NT2/D1 (cell line): Measurements from ENCODE around the gene MYH7.

Source experiments
- DNase-seq: peaks from one replicate; pipeline ENCODE4 v3.0.0-alpha.2; 2011; ENCODE audit warnings: low read depth, low spot score
- H3K27me3 ChIP-seq: 2 replicates; pipeline ENCODE4 v1.6.0; 2011; ENCODE audit warnings: mild to moderate bottlenecking; ENCODE audit not compliant: insufficient read length, insufficient read depth
- H3K36me3 ChIP-seq: 2 replicates; pipeline ENCODE4 v1.6.1; 2011; ENCODE audit warnings: mild to moderate bottlenecking, low read length, mixed read lengths; ENCODE audit not compliant: insufficient read depth, insufficient read length
- H3K4me1 ChIP-seq: 2 replicates; pipeline ENCODE4 v1.5.1; 2011; ENCODE audit not compliant: insufficient read depth, insufficient read length
- H3K4me3 ChIP-seq: 2 replicates; pipeline ENCODE4 v1.5.1; 2011; ENCODE audit warnings: low read depth; ENCODE audit not compliant: insufficient read length
- H3K9ac ChIP-seq: 2 replicates; pipeline ENCODE4 v1.6.0; 2011; ENCODE audit warnings: low read depth; ENCODE audit not compliant: insufficient read length
- H3K9me3 ChIP-seq: 2 replicates; pipeline ENCODE4 v1.5.1; 2011; ENCODE audit warnings: mild to moderate bottlenecking, low read length; ENCODE audit not compliant: insufficient read depth
- SUZ12 ChIP-seq: IDR thresholded peaks from 2 replicates; pipeline ENCODE4 v1.6.1; 2011; ENCODE audit not compliant: insufficient read length, insufficient read depth; ENCODE audit errors: extremely low read depth
- YY1 ChIP-seq: IDR thresholded peaks from 2 replicates; pipeline ENCODE4 v1.6.1; 2011; ENCODE audit not compliant: insufficient read length, insufficient read depth
- ZNF274 ChIP-seq: IDR thresholded peaks from 2 replicates; pipeline ENCODE4 v1.6.1; 2011; ENCODE audit warnings: mild to moderate bottlenecking, low read depth, low read length

MYH7 gene

GRCh38 chr14:23381871-23382270 is 53.6 kb downstream of the MYH7 start:
- no peak for TF ChIP-seq YY1
- no peak for TF ChIP-seq SUZ12
- TF ChIP-seq ZNF274 = no peak
- Histone ChIP-seq H3K9me3 (no peaks in the 10 kb centered on the region), H3K4me1 (peaks cover 9% of the 10 kb centered on the region), H3K36me3 (peaks cover 20% of the 10 kb centered on the region), H3K9ac (no peak overlapping the region), H3K4me3 (no peak overlapping the region), H3K27me3 (peaks cover 16% of the 10 kb centered on the region)
- no peak for DNase-seq

- Histone ChIP-seq H3K36me3 (peaks cover 18% of the 10 kb centered on the region), H3K9me3 (no peaks in the 10 kb centered on the region), H3K4me3 (no peak overlapping the region), H3K4me1 (peaks cover 9% of the 10 kb centered on the region), H3K9ac (no peak overlapping the region), H3K27me3 (peaks cover 16% of the 10 kb centered on the region)
- DNase-seq = no peak
- TF ChIP-seq ZNF274 (no peak), SUZ12 (no peak), YY1 (no peak)
Observed at GRCh38 chr14:23380976-23381375, 54.5 kb downstream of the MYH7 start.

GRCh38 chr14:23380197-23380914 is 55.1 kb downstream of the MYH7 start:
- H3K27me3 ChIP-seq = peaks cover 16% of the 10 kb centered on the region
- H3K9me3 ChIP-seq = no peaks in the 10 kb centered on the region
- no peak for DNase-seq
- no peak overlapping the region for H3K4me3 ChIP-seq
- H3K36me3 ChIP-seq = peaks cover 14% of the 10 kb centered on the region
- no peak for TF ChIP-seq ZNF274
- no peak for TF ChIP-seq YY1
- TF ChIP-seq SUZ12 = no peak
- peaks cover 9% of the 10 kb centered on the region for H3K4me1 ChIP-seq
- no peak overlapping the region for H3K9ac ChIP-seq

GRCh38 chr14:23379366-23380196 is 55.9 kb downstream of the MYH7 start:
- no peak overlapping the region for H3K9ac ChIP-seq
- DNase-seq = no peak
- no peaks in the 10 kb centered on the region for H3K9me3 ChIP-seq
- TF ChIP-seq YY1 = no peak
- H3K4me1 ChIP-seq = peaks cover 9% of the 10 kb centered on the region
- no peak overlapping the region for H3K4me3 ChIP-seq
- H3K36me3 ChIP-seq = peaks cover 14% of the 10 kb centered on the region
- H3K27me3 ChIP-seq = peaks cover 16% of the 10 kb centered on the region

GRCh38 chr14:23378612-23379220 is 56.7 kb downstream of the MYH7 start:
- Histone ChIP-seq H3K4me3 (no peak overlapping the region), H3K27me3 (peaks cover 16% of the 10 kb centered on the region), H3K4me1 (peaks cover 9% of the 10 kb centered on the region), H3K36me3 (peaks cover 13% of the 10 kb centered on the region), H3K9ac (no peak overlapping the region), H3K9me3 (no peaks in the 10 kb centered on the region)
- DNase-seq = no peak
- TF ChIP-seq YY1 (no peak), ZNF274 (no peak), SUZ12 (no peak)

- no peak overlapping the region for H3K4me3 ChIP-seq
- TF ChIP-seq YY1 (no peak), ZNF274 (no peak)
- DNase-seq = no peak
- H3K9ac ChIP-seq = peak overlapping the region; percentile 7
- peaks cover 16% of the 10 kb centered on the region for H3K27me3 ChIP-seq
- H3K36me3 ChIP-seq = peaks cover 11% of the 10 kb centered on the region
- no peaks in the 10 kb centered on the region for H3K9me3 ChIP-seq
- peaks cover 9% of the 10 kb centered on the region for H3K4me1 ChIP-seq
Observed at GRCh38 chr14:23377573-23378563, 57.6 kb downstream of the MYH7 start.
